ENCODE data around the gene PRKCA.

GRCh38 chr17:66817750-66818149 is 515.3 kb downstream of the PRKCA start:
- TF ChIP-seq SUZ12 (IDR thresholded peaks at IDR 0.05; ENCODE audit: unreplicated experiment) (no peak), STAT1 (conservative IDR thresholded peaks at IDR 0.05) (no peak)
- TF ChIP-seq, protein P1, sequence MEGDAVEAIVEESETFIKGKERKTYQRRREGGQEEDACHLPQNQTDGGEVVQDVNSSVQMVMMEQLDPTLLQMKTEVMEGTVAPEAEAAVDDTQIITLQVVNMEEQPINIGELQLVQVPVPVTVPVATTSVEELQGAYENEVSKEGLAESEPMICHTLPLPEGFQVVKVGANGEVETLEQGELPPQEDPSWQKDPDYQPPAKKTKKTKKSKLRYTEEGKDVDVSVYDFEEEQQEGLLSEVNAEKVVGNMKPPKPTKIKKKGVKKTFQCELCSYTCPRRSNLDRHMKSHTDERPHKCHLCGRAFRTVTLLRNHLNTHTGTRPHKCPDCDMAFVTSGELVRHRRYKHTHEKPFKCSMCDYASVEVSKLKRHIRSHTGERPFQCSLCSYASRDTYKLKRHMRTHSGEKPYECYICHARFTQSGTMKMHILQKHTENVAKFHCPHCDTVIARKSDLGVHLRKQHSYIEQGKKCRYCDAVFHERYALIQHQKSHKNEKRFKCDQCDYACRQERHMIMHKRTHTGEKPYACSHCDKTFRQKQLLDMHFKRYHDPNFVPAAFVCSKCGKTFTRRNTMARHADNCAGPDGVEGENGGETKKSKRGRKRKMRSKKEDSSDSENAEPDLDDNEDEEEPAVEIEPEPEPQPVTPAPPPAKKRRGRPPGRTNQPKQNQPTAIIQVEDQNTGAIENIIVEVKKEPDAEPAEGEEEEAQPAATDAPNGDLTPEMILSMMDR (IDR thresholded peaks at IDR 0.05 in 2 of 3, conservative IDR thresholded peaks at IDR 0.05 in 1 of 3; ENCODE audit: control insufficient read depth in 2 of 3, extremely low read depth in 1 of 3, insufficient read depth in 1 of 3, low read depth in 3 of 3, low read length in 3 of 3), result no peak
- TF ChIP-seq, protein P2, sequence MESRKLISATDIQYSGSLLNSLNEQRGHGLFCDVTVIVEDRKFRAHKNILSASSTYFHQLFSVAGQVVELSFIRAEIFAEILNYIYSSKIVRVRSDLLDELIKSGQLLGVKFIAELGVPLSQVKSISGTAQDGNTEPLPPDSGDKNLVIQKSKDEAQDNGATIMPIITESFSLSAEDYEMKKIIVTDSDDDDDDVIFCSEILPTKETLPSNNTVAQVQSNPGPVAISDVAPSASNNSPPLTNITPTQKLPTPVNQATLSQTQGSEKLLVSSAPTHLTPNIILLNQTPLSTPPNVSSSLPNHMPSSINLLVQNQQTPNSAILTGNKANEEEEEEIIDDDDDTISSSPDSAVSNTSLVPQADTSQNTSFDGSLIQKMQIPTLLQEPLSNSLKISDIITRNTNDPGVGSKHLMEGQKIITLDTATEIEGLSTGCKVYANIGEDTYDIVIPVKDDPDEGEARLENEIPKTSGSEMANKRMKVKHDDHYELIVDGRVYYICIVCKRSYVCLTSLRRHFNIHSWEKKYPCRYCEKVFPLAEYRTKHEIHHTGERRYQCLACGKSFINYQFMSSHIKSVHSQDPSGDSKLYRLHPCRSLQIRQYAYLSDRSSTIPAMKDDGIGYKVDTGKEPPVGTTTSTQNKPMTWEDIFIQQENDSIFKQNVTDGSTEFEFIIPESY (IDR thresholded peaks at IDR 0.05), result no peak

Measured in GM12878 (cell line).